SIG-M5 (cell line): Measurements from ENCODE around the gene ARFGEF2.
"Not testable (repeated sequence)": the region's sequence is repeated elsewhere in the genome, so short reads cannot be mapped to it uniquely, and the experiment has no call there.

ENCODE experiments used
- DNase-seq: peaks from one replicate; lab custom pipeline; 2025; lab: John Stamatoyannopoulos, UW

Gene ARFGEF2

DNA sequence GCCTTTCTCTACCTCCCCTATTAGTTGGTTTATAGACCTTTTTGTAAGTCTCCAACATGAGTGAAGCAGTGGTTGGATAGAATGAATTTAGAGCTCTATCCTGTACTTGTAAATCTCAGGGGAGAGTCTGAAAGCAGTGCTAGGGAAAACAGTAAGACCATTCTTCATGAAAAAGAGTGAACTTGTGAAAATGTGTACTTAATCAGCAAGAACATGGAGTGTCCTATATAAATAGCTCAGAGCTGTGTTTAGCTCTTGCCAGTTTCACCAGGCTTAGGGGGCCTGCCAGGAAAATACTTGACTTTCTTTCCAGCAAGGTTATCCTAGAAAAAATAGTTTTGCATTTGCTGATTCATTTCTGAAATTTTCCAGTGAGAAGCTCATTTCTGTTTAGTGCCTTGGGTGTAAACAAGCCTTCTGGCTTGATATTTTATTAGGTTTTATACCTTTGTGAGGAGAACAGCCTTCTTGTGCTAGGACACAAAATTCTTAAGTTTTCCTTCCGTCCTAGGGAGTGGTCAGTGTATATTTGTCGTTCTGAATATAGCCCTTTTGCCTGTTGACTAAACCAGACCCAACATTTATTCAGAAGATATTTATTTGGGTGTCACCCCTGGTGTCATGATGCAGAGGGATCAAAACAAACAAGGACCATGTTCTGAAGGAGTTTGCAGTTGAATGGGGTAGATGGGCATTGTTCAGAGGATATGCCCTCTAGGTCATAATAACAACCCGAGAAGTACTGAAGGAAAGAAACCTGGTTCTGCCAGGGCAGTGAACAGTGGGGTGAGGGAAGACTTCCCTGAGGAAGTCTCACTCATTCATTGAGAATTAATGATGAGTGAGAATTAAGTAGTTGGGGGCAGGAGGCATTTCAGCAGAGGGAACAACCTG lies 7.6 kb downstream of the ARFGEF2 start:
- no peak for DNase-seq

DNA sequence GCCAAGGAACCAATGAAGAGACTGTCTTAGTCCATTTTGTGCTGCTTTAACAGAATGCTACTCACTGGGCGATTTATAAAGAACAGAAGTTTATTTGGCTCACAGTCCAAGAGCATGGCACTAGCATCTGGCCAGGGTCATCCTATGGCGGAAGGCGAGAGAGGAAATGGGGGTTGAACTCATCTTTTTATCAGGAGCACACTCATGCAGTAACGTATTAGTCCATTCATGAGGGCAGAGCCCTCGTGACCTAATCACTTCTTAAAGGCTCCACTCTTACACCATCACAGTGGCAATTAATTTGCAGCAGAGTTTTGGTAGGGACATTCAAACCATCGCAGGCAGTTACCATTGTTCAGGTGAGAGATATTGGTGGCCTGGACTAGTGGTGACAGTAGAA lies 8.5 kb downstream of the ARFGEF2 start:
- no peak for DNase-seq

DNA sequence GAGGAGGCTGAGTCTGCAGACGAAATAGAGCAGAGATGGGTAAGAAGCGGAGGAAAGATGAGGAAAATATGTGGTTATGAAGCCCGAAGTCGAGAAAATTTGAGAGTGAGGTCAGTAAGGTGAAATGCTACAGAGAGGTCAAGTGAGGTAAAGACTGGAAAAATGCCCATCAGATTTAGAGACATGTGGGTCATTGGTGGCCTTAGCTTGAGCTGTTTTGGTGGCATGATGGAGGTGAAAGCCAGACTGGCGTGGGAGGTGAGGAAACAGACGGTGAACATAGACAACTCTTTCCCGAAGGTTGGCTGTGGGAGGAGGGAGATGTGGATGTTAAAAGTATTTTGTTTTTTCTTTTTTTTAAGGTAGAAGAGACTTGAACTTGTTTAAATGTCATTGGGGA lies 9.4 kb downstream of the ARFGEF2 start:
- DNase-seq: no peak

DNA sequence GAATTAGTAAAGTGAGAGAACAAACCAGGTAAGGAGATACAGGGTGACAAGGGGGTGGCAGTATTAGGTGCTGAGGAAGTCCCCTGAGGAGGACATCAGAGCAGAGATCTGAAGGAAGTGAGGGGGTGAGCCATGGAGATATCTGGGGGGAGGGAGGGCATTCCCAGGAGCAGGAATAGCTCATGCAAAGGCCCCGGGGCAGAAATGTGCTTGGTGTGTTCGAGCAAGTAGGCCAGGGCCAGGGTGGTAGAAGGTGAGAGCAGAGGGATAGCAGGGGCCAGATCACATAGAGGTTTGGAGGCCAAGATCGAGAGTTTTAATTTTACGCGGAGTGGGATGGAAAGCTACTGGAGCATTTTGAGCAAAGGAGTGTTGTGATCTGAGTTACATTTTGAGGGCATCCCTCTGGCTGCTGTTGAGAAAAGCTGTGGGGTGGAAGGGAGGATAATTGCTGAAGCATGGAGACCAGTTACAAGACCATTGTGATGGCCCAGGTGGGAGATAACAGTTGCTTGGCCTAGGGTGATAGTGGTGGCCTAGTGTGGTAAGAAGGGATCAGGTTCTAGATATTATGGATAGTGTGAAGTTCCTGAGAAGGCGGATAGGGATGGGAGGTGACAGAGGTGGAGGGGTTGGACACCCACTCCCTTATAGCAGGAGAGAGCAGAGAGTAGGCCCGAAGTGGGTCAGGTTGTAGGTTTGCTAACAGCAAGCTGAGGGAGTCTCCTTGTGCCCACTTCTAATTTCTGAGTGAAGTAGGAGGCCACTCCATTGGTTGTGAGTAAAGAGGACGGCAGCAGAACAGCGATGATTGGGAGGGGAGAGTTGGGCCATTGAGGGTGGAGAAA lies 10.2 kb downstream of the ARFGEF2 start:
- DNase-seq: no peak

DNA sequence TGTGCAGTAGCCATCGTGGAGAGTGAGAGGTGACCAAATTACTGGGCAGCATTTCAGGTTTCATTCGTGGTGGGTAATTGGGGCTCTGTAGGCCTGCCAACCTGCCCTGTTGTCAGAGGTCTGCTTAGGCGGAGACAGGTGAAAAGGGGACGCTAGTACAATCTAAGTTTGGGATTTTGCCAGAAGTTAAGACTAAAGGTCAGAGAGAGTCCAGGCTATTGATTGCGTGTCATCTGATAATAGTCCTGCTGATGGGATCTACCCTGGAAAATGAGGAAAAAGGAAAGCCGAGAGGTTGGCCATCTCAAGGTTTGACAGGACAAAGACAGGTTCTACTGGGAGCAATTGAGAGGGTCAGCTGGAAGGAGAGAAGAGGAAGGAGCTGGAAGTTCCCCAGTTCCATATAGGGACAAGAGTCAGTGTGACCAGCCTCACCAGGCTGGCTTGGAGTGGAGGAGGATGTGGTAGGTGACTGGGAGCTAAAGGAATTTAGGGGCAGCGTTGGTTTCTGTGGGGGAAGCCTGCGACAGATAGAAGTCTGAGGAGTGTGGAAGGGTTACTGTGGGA lies 10.9 kb downstream of the ARFGEF2 start:
- no peak for DNase-seq

DNA sequence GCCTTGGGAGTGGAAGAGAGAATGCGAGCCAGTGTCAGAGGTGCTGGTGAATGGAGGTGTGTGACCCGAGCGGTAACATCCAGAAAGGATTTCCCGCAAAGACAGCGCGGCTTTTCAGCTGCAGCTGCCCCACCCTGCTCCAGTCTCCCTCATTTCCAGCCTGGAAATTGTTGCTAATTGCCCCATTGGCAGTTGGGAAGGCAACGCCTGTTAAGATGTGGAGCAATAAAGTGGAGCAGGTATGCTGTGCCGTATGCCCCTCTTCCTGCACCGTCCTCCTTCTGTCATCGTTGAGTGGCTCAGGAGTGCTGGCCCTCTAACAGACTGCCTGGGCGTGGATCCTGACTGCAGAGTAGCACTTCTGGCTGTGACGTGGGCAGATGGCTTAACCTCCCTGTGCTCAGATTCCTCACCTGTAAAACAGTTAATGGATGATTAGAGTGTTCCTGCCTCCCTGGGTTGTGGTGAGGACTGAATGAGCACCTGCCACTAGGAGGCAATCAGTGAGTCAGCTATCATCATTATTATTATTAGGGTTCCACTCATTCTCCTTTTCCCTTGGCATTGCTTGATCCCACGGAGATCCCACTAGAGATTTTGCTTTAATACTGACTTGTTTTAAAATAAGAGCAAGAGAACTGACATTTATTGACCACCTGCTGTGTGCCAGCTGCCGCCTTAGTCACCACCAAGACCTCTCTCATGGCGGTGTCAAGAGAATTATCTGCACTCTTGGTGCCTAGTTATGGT lies 11.7 kb downstream of the ARFGEF2 start:
- DNase-seq: no peak

DNA sequence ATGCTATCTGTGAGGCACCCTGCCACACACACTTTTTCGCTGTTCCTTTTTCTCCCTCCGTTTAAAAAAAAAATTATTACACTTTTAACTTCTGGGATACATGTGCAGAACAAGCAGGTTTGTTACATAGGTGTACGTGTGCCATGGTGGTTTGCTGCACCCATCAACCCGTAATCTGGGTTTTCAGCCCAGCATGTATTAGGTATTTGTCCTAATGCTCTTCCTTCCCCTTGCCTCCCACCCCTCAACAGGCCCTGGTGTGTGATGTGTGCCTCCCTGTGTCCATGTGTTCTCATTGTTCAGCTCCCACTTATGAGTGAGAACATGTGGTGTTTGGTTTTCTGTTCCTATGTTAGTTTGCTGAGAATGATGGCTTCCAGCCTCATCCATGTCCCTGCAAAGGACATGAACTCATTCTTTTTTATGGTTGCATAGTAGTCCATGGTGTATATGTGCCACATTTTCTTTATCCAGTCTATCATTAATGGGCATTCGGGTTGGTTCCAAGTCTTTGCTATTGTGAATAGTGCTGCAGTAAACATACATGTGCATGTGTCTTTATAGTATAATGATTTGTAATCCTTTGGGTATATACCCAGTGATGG lies 12.9 kb downstream of the ARFGEF2 start:
- DNase-seq: not testable (repeated sequence)

DNA sequence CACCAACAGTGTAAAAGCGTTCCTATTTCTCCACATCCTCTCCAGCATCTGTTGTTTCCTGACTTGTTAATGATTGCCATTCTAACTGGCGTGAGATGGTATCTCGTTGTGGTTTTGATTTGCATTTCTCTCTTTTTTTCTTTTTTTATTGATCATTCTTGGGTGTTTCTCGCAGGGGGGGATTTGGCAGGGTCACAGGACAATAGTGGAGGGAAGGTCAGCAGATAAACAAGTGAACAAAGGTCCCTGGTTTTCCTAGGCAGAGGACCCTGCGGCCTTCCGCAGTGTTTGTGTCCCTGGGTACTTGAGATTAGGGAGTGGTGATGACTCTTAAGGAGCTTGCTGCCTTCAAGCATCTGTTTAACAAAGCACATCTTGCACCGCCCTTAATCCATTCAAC lies 13.5 kb downstream of the ARFGEF2 start:
- DNase-seq: not testable (repeated sequence)

DNA sequence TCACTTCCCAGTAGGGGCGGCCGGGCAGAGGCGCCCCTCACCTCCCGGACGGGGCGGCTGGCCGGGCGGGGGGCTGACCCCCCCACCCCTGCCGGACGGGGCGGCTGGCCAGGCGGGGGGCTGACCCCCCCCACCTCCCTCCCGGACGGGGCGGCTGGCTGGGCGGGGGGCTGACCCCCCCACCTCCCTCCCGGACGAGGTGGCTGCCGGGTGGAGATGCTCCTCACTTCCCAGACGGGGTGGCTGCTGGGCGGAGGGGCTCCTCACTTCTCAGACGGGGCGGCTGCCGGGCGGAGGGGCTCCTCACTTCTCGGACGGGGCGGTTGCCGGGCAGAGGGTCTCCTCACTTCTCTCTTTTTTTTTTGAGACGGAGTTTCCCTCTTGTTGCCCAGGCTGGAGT lies 14.7 kb downstream of the ARFGEF2 start:
- DNase-seq: not testable (repeated sequence)

DNA sequence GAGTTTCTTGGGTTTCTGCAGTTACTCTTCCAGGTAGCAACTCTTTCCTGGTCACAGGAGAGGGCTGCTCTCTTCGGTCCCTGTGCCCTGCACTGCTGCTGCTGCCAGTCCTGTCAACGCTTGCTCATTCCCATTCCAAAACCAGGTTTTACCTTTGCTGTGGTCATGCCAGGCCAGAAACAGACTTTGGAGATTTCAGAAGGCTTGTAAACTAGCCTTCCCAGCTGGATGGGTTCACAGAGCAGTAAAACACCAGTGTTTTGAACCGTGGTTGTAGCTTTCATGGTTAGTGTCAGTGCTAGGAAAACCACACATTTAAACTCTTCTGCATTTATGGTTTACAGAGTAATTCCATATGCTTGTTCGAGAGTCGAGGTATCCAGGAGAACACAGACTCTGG lies 16.2 kb downstream of the ARFGEF2 start:
- no peak for DNase-seq

DNA sequence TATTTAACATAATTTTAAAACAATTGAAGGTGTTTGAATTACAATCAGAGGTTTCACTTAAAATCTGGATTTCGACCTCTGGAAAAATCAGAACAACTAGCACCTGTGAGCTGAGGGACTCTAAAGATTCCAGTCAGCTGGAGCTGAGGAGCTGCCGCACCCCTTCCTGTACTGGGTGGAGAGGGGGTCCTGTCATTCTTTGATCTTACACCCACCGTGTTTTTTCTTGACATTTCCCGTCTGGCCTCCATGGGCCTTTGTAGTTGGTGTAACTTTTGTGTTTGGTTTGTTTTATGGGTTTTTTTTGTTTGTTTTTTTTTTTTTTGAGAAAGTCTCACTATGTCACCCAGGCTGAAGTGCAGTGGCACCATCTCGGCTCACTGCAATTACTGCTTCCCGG lies 17.2 kb downstream of the ARFGEF2 start:
- no peak for DNase-seq

DNA sequence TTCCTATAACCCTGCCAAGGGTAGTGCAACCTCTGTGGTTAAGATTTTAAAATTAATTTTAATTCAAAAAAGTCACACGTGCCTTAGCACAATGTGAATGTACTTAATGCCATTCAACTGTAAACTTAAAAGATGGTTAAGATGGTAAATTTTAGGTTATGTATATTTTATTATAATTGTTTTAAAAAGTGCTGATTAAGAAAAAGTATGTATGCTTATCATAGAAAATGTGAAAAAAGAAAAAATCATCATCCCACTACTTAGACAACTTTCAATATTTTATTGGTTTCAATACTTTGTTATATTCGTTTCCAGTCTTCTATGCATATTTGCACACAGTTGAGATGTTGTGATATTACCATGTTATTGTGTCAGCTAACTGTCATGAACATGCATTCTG lies 18.7 kb downstream of the ARFGEF2 start:
- no peak for DNase-seq

DNA sequence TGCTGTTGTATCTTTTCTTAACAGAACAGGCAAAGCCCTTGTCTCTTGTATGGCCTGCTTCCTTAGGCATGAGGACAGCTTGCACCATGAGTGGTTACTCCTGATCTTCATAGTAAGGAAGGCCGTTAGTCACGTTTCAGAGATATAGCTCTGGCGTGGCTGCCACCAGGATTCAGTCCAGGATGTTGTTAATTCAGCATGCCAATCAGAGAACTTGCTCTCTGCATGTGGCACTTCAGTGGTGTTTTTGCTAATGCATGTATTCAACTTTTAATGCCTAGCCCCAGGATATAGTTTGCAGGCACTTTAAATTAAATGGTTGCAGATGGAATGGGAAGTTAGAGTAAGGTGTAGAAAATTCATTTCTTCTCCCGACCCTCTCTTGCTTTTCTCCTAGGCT lies 20.0 kb downstream of the ARFGEF2 start:
- no peak for DNase-seq

DNA sequence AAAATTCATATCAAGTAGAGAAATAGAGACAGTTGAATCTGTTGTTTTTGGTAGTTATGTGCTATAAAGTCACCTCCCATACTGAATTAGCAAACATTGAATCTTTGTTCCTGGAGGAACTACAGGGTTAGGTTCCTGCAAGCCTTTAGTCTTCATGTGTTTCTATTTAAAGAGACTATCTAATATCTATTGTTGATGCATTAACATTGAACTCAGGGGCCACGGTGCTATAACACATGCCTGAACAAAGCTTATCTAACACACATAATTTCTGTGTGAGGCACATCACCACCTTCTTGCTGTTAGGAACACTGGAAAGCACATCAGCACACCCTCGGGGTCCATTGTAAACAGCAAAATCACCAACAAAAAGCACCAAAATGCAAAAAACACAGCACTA lies 21.2 kb downstream of the ARFGEF2 start:
- DNase-seq: no peak

DNA sequence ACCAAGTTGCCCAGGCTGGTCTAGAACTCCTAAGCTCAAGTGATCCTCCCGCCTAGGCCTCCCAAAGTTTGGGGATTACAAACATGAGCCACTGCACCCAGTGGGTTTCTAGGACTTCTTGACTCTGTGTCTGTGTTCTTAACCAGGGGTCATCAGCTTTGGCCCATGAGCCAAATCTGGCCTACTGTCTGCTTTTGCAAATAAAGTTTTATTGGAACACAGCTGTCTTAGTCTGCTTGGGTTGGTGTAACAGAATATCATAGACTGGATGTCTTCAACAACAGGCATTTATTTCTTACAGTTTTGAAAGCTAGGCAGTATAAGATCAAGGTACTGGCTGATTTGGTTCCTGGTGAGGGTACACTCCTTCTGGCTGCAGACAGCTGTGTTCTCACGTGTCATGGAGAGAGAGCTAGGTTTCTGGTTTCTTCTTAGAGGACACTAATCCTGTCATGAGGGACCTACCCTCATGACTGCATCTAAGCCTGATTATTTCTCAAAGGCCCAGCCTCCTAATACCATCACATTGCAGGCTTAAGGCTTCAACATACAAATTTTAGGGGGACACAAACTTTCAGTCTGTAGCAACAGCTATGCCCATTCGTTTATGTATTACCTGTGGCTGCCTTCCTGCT lies 23.3 kb downstream of the ARFGEF2 start:
- DNase-seq: no peak

DNA sequence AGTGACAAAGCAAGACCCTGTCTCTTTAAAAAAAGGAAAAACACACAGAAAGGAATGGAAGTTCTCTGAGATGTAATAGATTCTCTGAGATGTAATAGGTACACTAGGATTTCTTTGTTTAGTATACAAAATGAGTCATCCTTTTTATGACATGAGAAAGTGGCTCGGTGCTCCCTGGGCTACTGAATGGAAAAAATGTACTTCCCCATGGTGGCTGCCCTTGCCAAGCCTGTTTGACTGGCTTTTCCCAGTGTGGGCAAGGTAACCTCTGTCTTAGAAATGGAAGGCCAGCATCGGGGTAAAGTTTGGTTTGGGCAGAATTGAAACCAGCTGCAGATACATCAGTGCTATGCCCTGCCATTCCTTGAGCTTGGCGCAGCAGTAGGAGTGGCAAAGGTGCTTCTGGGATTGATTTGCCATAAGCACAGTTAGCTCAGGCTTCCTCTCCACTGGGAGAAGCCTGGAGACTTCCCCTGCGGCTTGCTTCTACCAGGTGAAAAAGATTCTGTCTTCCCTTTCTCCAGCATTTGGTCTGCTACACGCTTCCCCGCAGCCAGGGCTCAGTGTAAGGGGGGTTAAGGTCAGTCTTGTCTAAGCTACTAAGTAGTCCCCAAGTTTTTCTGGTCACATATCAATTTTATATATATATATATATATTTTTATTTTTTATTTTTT lies 24.5 kb downstream of the ARFGEF2 start:
- no peak for DNase-seq

DNA sequence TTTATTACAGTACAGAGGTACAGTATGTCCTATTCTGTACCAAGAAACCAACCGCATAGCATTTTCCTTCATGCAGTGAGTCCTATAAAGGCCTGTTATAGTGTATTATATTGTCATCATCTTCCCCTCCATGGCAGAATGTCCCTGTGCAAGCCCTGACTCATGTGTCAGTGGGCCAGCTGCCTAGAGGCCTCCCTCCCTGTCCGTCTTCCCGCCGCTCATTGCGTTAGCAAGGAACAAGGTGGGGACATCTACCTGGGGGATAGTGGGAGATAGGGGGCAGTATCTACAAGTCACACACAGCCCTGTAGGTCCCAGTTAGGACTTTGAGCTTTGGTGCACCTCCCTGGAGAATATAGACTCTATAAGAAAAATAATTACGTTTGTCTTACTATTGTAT lies 27.1 kb downstream of the ARFGEF2 start:
- DNase-seq: no peak

DNA sequence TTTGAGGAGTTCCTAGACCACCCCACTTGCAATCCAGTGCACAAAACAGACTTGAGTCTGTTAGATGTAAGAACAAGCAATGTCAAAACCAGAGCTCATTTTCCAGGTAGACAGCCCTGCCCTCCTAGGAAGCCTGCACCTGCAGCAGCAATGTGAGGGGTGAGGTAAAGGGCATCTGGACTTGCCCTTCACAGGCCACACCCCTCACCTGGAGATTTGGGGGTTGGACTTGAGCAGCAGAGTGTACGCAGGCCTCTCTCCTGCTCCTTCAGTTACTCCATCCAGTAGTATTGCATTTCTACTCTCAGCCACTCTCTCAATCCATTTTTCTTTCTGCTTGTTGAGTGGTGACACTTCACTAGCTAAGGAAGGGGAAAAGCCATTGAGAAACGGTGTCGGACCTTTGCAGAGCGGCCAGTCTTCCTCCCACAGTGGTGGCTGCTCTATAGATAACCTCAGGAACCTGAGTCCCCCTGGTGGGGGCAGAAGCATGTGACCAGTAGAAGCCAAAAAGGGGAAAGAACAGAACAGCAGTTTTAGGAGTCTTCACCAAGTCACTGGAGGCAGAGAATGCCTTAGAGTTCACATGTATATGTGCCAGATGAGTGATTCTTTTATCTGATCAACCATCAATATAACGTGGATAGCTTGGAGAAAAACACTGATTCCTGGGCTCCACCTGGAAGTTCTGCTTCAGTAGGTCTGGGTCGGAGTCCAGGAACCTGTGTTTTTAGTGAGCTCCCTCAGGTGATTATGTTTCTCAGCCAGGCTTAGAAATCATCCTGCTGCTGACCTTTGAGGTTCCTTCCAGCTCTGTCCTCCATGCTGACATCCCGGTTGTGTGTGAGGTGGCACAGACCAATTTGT lies 28.0 kb downstream of the ARFGEF2 start:
- no peak for DNase-seq

DNA sequence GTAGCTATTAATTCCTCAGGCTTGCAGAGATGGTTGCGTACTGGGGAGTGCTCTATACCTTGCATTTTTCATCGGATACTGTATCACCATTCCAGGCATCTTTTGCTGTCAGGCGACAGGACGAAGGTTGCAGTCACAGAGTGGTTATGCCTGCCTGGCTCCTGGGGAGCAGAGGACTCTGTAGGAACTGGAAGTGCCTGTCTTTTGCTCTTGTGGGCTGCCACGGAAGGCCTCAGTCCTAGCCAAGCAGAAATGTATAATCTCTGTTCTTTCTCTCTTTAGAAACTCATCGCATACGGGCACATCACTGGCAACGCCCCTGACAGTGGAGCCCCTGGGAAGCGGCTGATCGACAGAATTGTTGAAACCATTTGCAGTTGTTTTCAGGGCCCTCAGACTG lies 29.5 kb downstream of the ARFGEF2 start:
- no peak for DNase-seq

DNA sequence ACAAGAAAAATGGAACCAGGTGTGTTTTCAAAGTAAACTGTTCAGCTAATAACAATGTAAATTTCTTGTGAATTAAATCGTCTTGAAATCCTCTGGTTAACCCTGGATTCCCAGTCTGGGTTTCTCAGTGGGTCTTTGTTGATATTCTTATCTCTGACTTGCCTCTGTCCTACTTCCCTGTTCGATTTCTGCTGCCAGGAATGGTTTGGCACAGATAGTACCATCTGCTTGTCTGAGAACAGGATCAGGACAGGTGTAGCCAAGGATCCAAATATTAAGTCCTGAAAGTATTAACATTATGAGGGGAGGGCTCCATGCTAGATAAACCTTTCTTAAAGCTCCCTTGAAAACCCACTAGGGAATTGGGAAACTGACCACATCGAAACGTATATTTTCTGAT lies 30.1 kb downstream of the ARFGEF2 start:
- no peak for DNase-seq
